ENCODE data around the gene PRTG. TPM values are rescaled to one million over a fixed set of nuclear protein-coding genes. Genes with fewer than 3 reads are reported as not detected.
"Not testable (repeated sequence)": the region's sequence is repeated elsewhere in the genome, so short reads cannot be mapped to it uniquely, and the experiment has no call there.

The PRTG gene
- total and polyA plus RNA-seq, 9 of the 15 experiments (the other 6 are each of a cell fraction or from before 2014, with no cell fraction given): under 0.01 to 0.14 (median 0.06) TPM; not detected in 1

DNA sequence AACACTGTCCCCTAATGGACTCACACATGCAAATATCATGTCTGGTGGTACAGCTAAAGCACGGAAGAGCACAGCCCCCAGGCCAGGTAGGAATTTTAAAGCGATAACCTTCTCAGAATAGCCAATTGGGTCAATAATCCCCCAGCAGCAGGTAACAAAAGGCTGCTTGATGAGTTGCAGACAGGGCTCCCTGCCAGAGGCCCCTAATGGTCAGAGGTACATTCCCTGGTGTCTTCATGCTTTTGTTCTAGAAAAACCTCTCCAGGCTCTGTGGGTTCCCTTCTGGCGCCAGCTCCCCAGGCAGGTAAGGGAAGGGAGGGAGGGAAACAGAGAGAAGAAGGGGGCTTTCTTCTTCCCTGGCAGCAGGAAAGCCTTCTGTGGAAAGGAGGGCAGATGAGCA lies 43.4 kb upstream of the PRTG start:
- BruUV-seq (replicated peaks): no TSS peak
- no peaks in the 10 kb centered on the region for H3K4me1 ChIP-seq (replicated peaks in 1 of 2; ENCODE audit: control insufficient read depth in 2 of 2, insufficient read depth in 2 of 2, low read length in 2 of 2)
- no peaks in the 10 kb centered on the region; a peak in 1 of 5 replicates for H3K27me3 ChIP-seq (ENCODE audit: control insufficient read depth in 2 of 2, insufficient read depth in 2 of 2, low read length in 2 of 2)
- H3K9me1 ChIP-seq (ENCODE audit: control insufficient read depth, insufficient read depth, low read length): no peaks in the 10 kb centered on the region
- in situ Hi-C loops (cut with MboI) (no loop called here), intact Hi-C loops (cut with micrococcal nuclease) (loop anchor here (5.0 to 10.0 kb wide), 3 partner anchors 61 to 641 kb away; partner anchors contain the start of gene RFX7)
- ChIA-PET CTCF (ENCODE audit: low intra/inter-chr PET ratio) (no interaction called here), POLR2A (no interaction called here)
- H3K36me3 ChIP-seq (ENCODE audit: control insufficient read depth, insufficient read depth, low read length): no peaks in the 10 kb centered on the region
- FAIRE-seq: no peak
- DNase-seq (ENCODE audit: extremely low read depth in 1 of 4, low spot score in 3 of 4): no peak
- no peaks in the 10 kb centered on the region for H3K9me3 ChIP-seq (replicated peaks; ENCODE audit: control insufficient read depth, insufficient read depth, low read depth, low read length)
- H2AFZ ChIP-seq (ENCODE audit: low read depth, low read length): no peak overlapping the region
- no peak overlapping the region for H3K9ac ChIP-seq (ENCODE audit: insufficient read depth in 1 of 2, low read depth in 2 of 2, low read length in 2 of 2)
- H3K79me2 ChIP-seq (ENCODE audit: control insufficient read depth, insufficient read depth, low read length): no peaks in the 10 kb centered on the region
- no peak for ATAC-seq
- no peaks in the 10 kb centered on the region for H4K20me1 ChIP-seq (replicated peaks; ENCODE audit: control insufficient read depth, insufficient read depth, low read length)
- no peak for TF ChIP-seq MCM3 (IDR thresholded peaks at IDR 0.05)
- TF ChIP-seq EP400 (IDR thresholded peaks at IDR 0.05): no peak
- no peak for TF ChIP-seq POLR2AphosphoS5 (IDR thresholded peaks at IDR 0.05; ENCODE audit: control insufficient read depth, insufficient read depth, low read depth, low read length)
- TF ChIP-seq, protein P1, sequence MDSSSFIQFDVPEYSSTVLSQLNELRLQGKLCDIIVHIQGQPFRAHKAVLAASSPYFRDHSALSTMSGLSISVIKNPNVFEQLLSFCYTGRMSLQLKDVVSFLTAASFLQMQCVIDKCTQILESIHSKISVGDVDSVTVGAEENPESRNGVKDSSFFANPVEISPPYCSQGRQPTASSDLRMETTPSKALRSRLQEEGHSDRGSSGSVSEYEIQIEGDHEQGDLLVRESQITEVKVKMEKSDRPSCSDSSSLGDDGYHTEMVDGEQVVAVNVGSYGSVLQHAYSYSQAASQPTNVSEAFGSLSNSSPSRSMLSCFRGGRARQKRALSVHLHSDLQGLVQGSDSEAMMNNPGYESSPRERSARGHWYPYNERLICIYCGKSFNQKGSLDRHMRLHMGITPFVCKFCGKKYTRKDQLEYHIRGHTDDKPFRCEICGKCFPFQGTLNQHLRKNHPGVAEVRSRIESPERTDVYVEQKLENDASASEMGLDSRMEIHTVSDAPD (CRISPR knock-in tag; IDR thresholded peaks at IDR 0.05): no peak
- no peak for TF ChIP-seq LCOR (CRISPR knock-in tag; IDR thresholded peaks at IDR 0.05)
- no peak overlapping the region for H3K4me3 ChIP-seq
- H3K27ac ChIP-seq (ENCODE audit: extremely low read depth, low read depth, low read length): no peak overlapping the region
- 3% methylated on average over 3 of the region's 3 CpGs for WGBS (ENCODE audit: insufficient coverage, low coverage, missing lambda C conversion rate)
- no peak overlapping the region for H3K4me2 ChIP-seq (ENCODE audit: insufficient read depth, low read length)

DNA sequence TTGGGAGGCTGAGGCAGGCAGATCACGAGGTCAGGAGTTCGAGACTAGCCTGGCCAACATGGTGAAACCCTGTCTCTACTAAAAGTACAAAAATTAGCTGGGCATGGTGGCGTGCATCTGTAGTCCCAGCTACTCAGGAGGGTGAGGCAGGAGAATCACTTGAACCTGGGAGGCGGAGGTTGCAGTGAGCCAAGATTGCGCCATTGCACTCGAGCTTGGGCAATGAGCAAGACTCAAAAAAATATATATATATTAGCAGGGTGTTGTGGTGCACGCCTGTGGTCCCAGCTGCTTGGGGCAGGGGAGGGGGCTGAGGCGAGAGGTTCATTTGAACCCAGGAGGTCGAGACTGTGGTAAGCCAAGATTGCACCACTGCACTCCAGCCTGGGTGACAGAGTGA lies 42.6 kb upstream of the PRTG start:
- H4K20me1 ChIP-seq (replicated peaks; ENCODE audit: control insufficient read depth, insufficient read depth, low read length); BruUV-seq (replicated peaks); DNase-seq (ENCODE audit: extremely low read depth in 1 of 4, low spot score in 3 of 4); H3K4me3 ChIP-seq; H3K4me1 ChIP-seq (replicated peaks in 1 of 2; ENCODE audit: control insufficient read depth in 2 of 2, insufficient read depth in 2 of 2, low read length in 2 of 2); FAIRE-seq; H3K79me2 ChIP-seq (ENCODE audit: control insufficient read depth, insufficient read depth, low read length); H3K4me2 ChIP-seq (ENCODE audit: insufficient read depth, low read length); CTCF ChIA-PET (ENCODE audit: low intra/inter-chr PET ratio); H3K9ac ChIP-seq (ENCODE audit: insufficient read depth in 1 of 2, low read depth in 2 of 2, low read length in 2 of 2); H2AFZ ChIP-seq (ENCODE audit: low read depth, low read length); ATAC-seq; H3K9me1 ChIP-seq (ENCODE audit: control insufficient read depth, insufficient read depth, low read length); POLR2A ChIA-PET; H3K27ac ChIP-seq (ENCODE audit: extremely low read depth, low read depth, low read length); H3K27me3 ChIP-seq (ENCODE audit: control insufficient read depth in 2 of 2, insufficient read depth in 2 of 2, low read length in 2 of 2); H3K9me3 ChIP-seq (replicated peaks; ENCODE audit: control insufficient read depth, insufficient read depth, low read depth, low read length); in situ Hi-C loops (cut with MboI); H3K36me3 ChIP-seq (ENCODE audit: control insufficient read depth, insufficient read depth, low read length): not testable (repeated sequence)
- intact Hi-C loops (cut with micrococcal nuclease): loop anchor here (5.0 to 10.0 kb wide), 3 partner anchors 62 to 642 kb away; partner anchors contain the start of gene RFX7
- 0% methylated on average over 9 of the region's 9 CpGs for WGBS (ENCODE audit: insufficient coverage, low coverage, missing lambda C conversion rate)

All from K562 (cell line).